ENCODE data around the gene VSIG10. TPM values are rescaled to one million over a fixed set of nuclear protein-coding genes. Genes with fewer than 3 reads are reported as not detected.
A peak's percentile ranks its signal among the peaks of the same experiment; 100 is the strongest.

The VSIG10 gene
- total RNA-seq, 2 experiments from 2014 or later: 4.2 to 5.3 TPM

GRCh38 chr12:118065380-118065779 is 38.4 kb downstream of the VSIG10 start:
- H3K36me3 Mint-ChIP-seq (ENCODE audit: low read depth): no peaks in the 10 kb centered on the region
- ATAC-seq: peak; percentile 28
- H3K27me3 Mint-ChIP-seq: peaks cover 17% of the 10 kb centered on the region
- ChIA-PET POLR2A (interaction anchor here (1.7 to 3.3 kb wide), 2 partner anchors 30 to 71 kb away, joined by 7 to 16 read pairs; partner anchors contain the start of gene PEBP1), CTCF (interaction anchor here (0.8 to 3.4 kb wide), 14 partner anchors 10 to 312 kb away, joined by 3 to 35 read pairs (median 4); partner anchors contain the start of gene RFC5)
- no peak for DNase-seq
- intact Hi-C loops (cut with micrococcal nuclease): no loop called here
- TF ChIP-seq CTCF (IDR thresholded peaks at IDR 0.05): no peak
- no peak overlapping the region for H3K4me3 Mint-ChIP-seq
- H3K9me3 Mint-ChIP-seq: no peaks in the 10 kb centered on the region
- H3K27ac Mint-ChIP-seq: peak overlapping the region; percentile 46
- peaks cover 37% of the 10 kb centered on the region for H3K4me1 Mint-ChIP-seq (ENCODE audit: low read depth)

GRCh38 chr12:118064608-118065007 is 39.2 kb downstream of the VSIG10 start:
- Mint-ChIP-seq H3K36me3 (ENCODE audit: low read depth) (no peaks in the 10 kb centered on the region), H3K4me3 (peak overlapping the region; percentile 24), H3K27me3 (peaks cover 17% of the 10 kb centered on the region), H3K4me1 (ENCODE audit: low read depth) (peaks cover 45% of the 10 kb centered on the region), H3K9me3 (no peaks in the 10 kb centered on the region), H3K27ac (peak overlapping the region; percentile 71)
- TF ChIP-seq CTCF (IDR thresholded peaks at IDR 0.05): peak; percentile 62
- CTCF ChIA-PET: interaction anchor here (0.8 to 3.4 kb wide), 20 partner anchors 9 to 311 kb away, joined by 3 to 35 read pairs (median 5); partner anchors contain the start of genes PEBP1 and RFC5
- ATAC-seq: peak; percentile 47
- DNase-seq: peak; percentile 37
- POLR2A ChIA-PET: interaction anchor here (1.7 to 3.3 kb wide), 3 partner anchors 29 to 72 kb away, joined by 4 to 16 read pairs (median 7); partner anchors contain the start of genes PEBP1 and RFC5
- intact Hi-C loops (cut with micrococcal nuclease): no loop called here

GRCh38 chr12:118063576-118064391 is 40.0 kb downstream of the VSIG10 start:
- Mint-ChIP-seq H3K4me1 (ENCODE audit: low read depth) (peaks cover 53% of the 10 kb centered on the region), H3K27me3 (peaks cover 16% of the 10 kb centered on the region), H3K27ac (no peak overlapping the region), H3K36me3 (ENCODE audit: low read depth) (no peaks in the 10 kb centered on the region), H3K4me3 (peak overlapping the region; percentile 85), H3K9me3 (no peaks in the 10 kb centered on the region)
- CTCF ChIA-PET: interaction anchor here (0.8 to 3.4 kb wide), 15 partner anchors 8 to 312 kb away, joined by 3 to 35 read pairs (median 5); partner anchors contain the start of gene PEBP1
- intact Hi-C loops (cut with micrococcal nuclease): no loop called here
- POLR2A ChIA-PET: interaction anchor here (1.7 to 3.3 kb wide), 3 partner anchors 28 to 73 kb away, joined by 4 to 16 read pairs (median 7); partner anchors contain the start of genes PEBP1 and RFC5
- TF ChIP-seq CTCF (IDR thresholded peaks at IDR 0.05): no peak
- no peak for DNase-seq
- no peak for ATAC-seq

GRCh38 chr12:118061873-118062843 is 41.7 kb downstream of the VSIG10 start:
- Mint-ChIP-seq H3K4me1 (ENCODE audit: low read depth) (peaks cover 48% of the 10 kb centered on the region), H3K4me3 (peak overlapping the region; percentile 85), H3K9me3 (no peaks in the 10 kb centered on the region), H3K36me3 (ENCODE audit: low read depth) (no peaks in the 10 kb centered on the region), H3K27me3 (peaks cover 6% of the 10 kb centered on the region), H3K27ac (peak overlapping the region; percentile 96)
- ChIA-PET POLR2A (interaction anchor here (0.6 to 2.3 kb wide), 8 partner anchors 9 to 314 kb away, joined by 3 to 16 read pairs (median 6); partner anchors contain the start of genes PEBP1, RFC5 and SUDS3), CTCF (interaction anchor here (0.6 to 1.0 kb wide), 3 partner anchors 17 to 207 kb away, joined by 3 to 4 read pairs (median 3); no protein-coding TSS in a partner anchor)
- ATAC-seq: no peak
- intact Hi-C loops (cut with micrococcal nuclease): no loop called here
- TF ChIP-seq CTCF (IDR thresholded peaks at IDR 0.05): no peak
- peak; percentile 30 for DNase-seq

All from activated CD8-positive, alpha-beta T cell treated with anti-CD3 and anti-CD28 coated beads for 36 hours (primary cell).